ENCODE measurements around the gene PLA2R1.

Gene PLA2R1

GRCh38 chr2:159987181-159987580 is 75.2 kb downstream of the PLA2R1 start:
- TF ChIP-seq EZH2phosphoT487 (IDR thresholded peaks at IDR 0.05; ENCODE audit: low read depth) = no peak
- TF ChIP-seq, protein P1, sequence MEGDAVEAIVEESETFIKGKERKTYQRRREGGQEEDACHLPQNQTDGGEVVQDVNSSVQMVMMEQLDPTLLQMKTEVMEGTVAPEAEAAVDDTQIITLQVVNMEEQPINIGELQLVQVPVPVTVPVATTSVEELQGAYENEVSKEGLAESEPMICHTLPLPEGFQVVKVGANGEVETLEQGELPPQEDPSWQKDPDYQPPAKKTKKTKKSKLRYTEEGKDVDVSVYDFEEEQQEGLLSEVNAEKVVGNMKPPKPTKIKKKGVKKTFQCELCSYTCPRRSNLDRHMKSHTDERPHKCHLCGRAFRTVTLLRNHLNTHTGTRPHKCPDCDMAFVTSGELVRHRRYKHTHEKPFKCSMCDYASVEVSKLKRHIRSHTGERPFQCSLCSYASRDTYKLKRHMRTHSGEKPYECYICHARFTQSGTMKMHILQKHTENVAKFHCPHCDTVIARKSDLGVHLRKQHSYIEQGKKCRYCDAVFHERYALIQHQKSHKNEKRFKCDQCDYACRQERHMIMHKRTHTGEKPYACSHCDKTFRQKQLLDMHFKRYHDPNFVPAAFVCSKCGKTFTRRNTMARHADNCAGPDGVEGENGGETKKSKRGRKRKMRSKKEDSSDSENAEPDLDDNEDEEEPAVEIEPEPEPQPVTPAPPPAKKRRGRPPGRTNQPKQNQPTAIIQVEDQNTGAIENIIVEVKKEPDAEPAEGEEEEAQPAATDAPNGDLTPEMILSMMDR (IDR thresholded peaks at IDR 0.05; ENCODE audit: low read depth, low read length) = no peak
- Histone ChIP-seq H2AFZ (ENCODE audit: low read depth, low read length) (no peak overlapping the region), H3K4me3 (ENCODE audit: low read length) (no peak overlapping the region)

GRCh38 chr2:159985656-159986055 is 76.8 kb downstream of the PLA2R1 start:
- H3K36me3 ChIP-seq (replicated peaks; ENCODE audit: low read depth, low read length) = no peaks in the 10 kb centered on the region
- H3K27ac ChIP-seq (ENCODE audit: low read length) = no peak overlapping the region
- no peaks in the 10 kb centered on the region for H3K9me3 ChIP-seq (ENCODE audit: insufficient read depth, low read length)
- no peak for TF ChIP-seq EZH2phosphoT487 (IDR thresholded peaks at IDR 0.05; ENCODE audit: low read depth)
- TF ChIP-seq, protein P1 (IDR thresholded peaks at IDR 0.05; ENCODE audit: low read depth, low read length) = no peak
- no peaks in the 10 kb centered on the region for H3K79me2 ChIP-seq (ENCODE audit: low read length)
- H4K20me1 ChIP-seq (ENCODE audit: insufficient read depth, low read length) = no peaks in the 10 kb centered on the region
- H3K27me3 ChIP-seq (ENCODE audit: low read depth, low read length) = peaks cover 12% of the 10 kb centered on the region; the same call in 1 of the 2 replicates
- H2AFZ ChIP-seq (ENCODE audit: low read depth, low read length) = no peak overlapping the region
- H3K9ac ChIP-seq (ENCODE audit: low read length) = no peak overlapping the region
- H3K4me1 ChIP-seq (ENCODE audit: low read length) = 0 out of 2 replicates have a peak, but pooled peaks cover 3% of the 10 kb centered on the region
- H3K4me3 ChIP-seq (ENCODE audit: low read length) = no peak overlapping the region
- H3K4me2 ChIP-seq (ENCODE audit: low read length) = no peak overlapping the region

More at GRCh38 chr2:159987181-159987580, 75.2 kb downstream of the PLA2R1 start:
- Histone ChIP-seq H3K9me3 (ENCODE audit: insufficient read depth, low read length) (no peaks in the 10 kb centered on the region), H3K27me3 (ENCODE audit: low read depth, low read length) (peaks cover 12% of the 10 kb centered on the region; the same call in 1 of the 2 replicates), H3K4me1 (ENCODE audit: low read length) (0 out of 2 replicates have a peak, but pooled peaks cover 3% of the 10 kb centered on the region), H3K36me3 (replicated peaks; ENCODE audit: low read depth, low read length) (no peaks in the 10 kb centered on the region), H3K4me2 (ENCODE audit: low read length) (no peak overlapping the region), H3K27ac (ENCODE audit: low read length) (no peak overlapping the region), H3K9ac (ENCODE audit: low read length) (no peak overlapping the region), H3K79me2 (ENCODE audit: low read length) (no peaks in the 10 kb centered on the region), H4K20me1 (ENCODE audit: insufficient read depth, low read length) (no peaks in the 10 kb centered on the region)

DNA sequence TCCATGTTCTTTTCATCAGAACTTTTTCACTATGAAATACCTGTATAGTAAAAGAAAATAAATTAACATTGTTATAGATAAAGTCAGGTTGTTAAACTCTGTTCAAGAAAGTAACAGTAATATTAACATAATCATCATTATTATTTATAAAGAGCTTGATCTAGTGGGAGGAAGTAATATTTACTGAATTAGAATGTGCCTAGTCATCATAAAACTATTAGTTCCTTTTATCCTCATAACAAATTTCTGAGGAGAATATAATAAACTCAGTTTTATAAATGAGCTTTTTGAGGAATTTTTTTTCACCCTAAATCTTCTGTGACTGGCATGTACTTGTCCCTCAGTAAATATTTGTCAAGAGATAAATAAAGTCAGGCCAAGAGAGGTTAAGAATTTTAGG is 78.4 kb downstream of the PLA2R1 start:
- Histone ChIP-seq H3K79me2 (ENCODE audit: low read length) (no peaks in the 10 kb centered on the region), H3K4me2 (ENCODE audit: low read length) (no peak overlapping the region), H3K4me1 (ENCODE audit: low read length) (0 out of 2 replicates have a peak, but pooled peaks cover 3% of the 10 kb centered on the region), H3K9me3 (ENCODE audit: insufficient read depth, low read length) (no peaks in the 10 kb centered on the region), H3K36me3 (replicated peaks; ENCODE audit: low read depth, low read length) (no peaks in the 10 kb centered on the region), H3K27me3 (ENCODE audit: low read depth, low read length) (peaks cover 12% of the 10 kb centered on the region; the same call in 1 of the 2 replicates), H4K20me1 (ENCODE audit: insufficient read depth, low read length) (no peaks in the 10 kb centered on the region), H3K4me3 (ENCODE audit: low read length) (no peak overlapping the region), H3K9ac (ENCODE audit: low read length) (no peak overlapping the region), H2AFZ (ENCODE audit: low read depth, low read length) (no peak overlapping the region), H3K27ac (ENCODE audit: low read length) (no peak overlapping the region)
- TF ChIP-seq, protein P1 (IDR thresholded peaks at IDR 0.05; ENCODE audit: low read depth, low read length) = no peak
- no peak for TF ChIP-seq EZH2phosphoT487 (IDR thresholded peaks at IDR 0.05; ENCODE audit: low read depth)

DNA sequence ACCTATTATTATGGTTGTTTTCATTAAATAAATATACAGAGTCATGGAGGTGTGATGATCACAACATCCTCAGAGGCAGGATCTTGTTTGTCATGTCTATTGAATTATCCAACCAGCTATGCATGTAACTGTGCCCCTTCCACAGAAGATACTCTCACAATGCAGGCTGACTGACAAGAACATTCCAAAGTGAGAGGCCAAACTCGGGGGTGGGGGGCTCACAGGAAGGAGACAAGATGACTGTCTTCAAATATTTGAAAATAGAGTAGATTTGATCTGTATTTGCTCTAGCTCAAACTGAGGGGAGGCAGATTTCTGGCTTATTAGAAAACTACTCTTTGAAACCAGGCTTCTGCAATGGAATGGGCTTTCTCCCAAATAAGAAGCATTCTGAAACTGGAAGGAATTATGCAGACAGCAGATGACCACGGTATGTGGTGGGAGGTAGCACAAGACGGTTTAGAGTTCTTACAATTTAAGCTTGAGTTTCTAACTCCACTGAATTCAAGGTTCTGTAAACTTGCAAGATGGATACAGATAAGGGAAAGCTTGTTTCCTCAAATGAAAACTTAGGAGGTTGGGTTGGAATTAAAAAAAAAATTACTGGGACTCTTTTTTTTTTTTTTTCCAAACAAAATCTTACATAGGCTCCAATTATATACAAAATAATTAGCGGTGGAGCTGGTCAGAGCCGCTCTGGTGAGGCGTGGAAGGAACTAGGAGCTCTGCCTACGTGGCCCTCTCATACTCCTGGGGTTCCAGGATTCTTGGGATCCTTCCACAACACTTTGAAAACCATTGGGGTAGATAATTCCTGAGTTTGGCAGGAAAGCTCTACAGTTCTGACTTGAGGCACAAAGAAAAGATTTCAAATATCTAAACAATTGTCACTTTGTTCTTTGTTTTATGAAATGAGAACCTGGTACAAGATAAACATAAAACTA is 79.3 kb downstream of the PLA2R1 start:
- H3K79me2 ChIP-seq (ENCODE audit: low read length) = no peaks in the 10 kb centered on the region
- no peak overlapping the region for H3K4me2 ChIP-seq (ENCODE audit: low read length)
- no peak overlapping the region for H3K4me3 ChIP-seq (ENCODE audit: low read length)
- no peaks in the 10 kb centered on the region for H3K9me3 ChIP-seq (ENCODE audit: insufficient read depth, low read length)
- H3K36me3 ChIP-seq (replicated peaks; ENCODE audit: low read depth, low read length) = no peaks in the 10 kb centered on the region
- H3K4me1 ChIP-seq (ENCODE audit: low read length) = 0 out of 2 replicates have a peak, but pooled peaks cover 3% of the 10 kb centered on the region
- H2AFZ ChIP-seq (ENCODE audit: low read depth, low read length) = no peak overlapping the region
- TF ChIP-seq EZH2phosphoT487 (IDR thresholded peaks at IDR 0.05; ENCODE audit: low read depth) = no peak
- TF ChIP-seq, protein P1 (IDR thresholded peaks at IDR 0.05; ENCODE audit: low read depth, low read length) = no peak
- H4K20me1 ChIP-seq (ENCODE audit: insufficient read depth, low read length) = no peaks in the 10 kb centered on the region
- H3K27me3 ChIP-seq (ENCODE audit: low read depth, low read length) = peaks cover 6% of the 10 kb centered on the region; the same call in 1 of the 2 replicates
- no peak overlapping the region for H3K9ac ChIP-seq (ENCODE audit: low read length)
- no peak overlapping the region for H3K27ac ChIP-seq (ENCODE audit: low read length)

Measured in OCI-LY3 (cell line).